ENCODE measurements around the gene STARD10.

Gene STARD10

DNA sequence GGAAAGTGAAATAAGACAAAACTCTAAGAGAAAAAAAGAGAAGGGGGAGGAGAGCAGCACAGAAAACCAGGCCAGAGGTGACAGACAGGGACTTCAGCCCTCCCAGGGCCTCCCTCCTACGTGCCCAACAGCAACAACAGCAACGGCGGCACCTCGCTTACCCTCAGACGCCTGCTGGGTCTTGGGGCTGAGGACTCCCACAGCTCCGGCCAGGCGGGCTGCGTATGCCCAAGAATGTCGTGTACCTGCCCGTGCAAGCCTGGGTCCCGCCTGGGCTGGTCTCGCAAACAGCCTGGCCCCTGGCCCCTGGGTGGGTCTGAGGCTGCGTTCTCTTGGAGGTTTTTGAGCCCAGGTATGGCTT lies 72.2 kb downstream of the STARD10 start:
- no peak for TF ChIP-seq CTCF (IDR thresholded peaks at IDR 0.05; ENCODE audit: borderline replicate concordance, insufficient read depth, low read depth, low read length)
- H3K4me3 ChIP-seq (ENCODE audit: low read depth, low read length): peak overlapping the region; percentile 66

- H3K4me3 ChIP-seq (ENCODE audit: low read depth, low read length): peak overlapping the region; percentile 66
Observed at GRCh38 chr11:72721276-72721675, 72.6 kb downstream of the STARD10 start.

GRCh38 chr11:72720784-72721183 lies 73.1 kb downstream of the STARD10 start:
- peak overlapping the region; percentile 66 for H3K4me3 ChIP-seq (ENCODE audit: low read depth, low read length)
- TF ChIP-seq CTCF (IDR thresholded peaks at IDR 0.05; ENCODE audit: borderline replicate concordance, insufficient read depth, low read depth, low read length): no peak

More at GRCh38 chr11:72721276-72721675, 72.6 kb downstream of the STARD10 start:
- TF ChIP-seq CTCF (IDR thresholded peaks at IDR 0.05; ENCODE audit: borderline replicate concordance, insufficient read depth, low read depth, low read length): no peak

DNA sequence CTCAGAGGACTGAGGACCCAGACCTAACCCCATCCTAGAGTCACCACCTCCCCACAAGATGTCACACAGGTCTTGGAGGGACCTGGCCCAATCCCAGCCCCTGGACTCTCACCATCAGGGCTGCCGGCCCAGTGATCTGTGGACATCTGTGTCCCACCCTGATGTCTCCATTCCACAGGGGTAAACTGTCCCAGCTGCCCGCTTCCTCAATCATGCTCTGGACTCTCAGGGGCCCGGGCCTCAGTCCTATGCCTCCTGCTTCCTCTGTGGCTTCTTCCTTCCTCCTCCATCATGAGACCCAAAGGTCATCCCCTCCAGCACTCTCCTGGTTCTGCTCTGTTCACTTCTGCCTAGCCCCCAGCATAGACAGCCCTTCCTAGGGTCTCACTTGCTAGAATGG lies 73.8 kb downstream of the STARD10 start:
- H3K4me3 ChIP-seq (ENCODE audit: low read depth, low read length): peak overlapping the region; percentile 21
- TF ChIP-seq CTCF (IDR thresholded peaks at IDR 0.05; ENCODE audit: borderline replicate concordance, insufficient read depth, low read depth, low read length): no peak

- no peak for TF ChIP-seq CTCF (IDR thresholded peaks at IDR 0.05; ENCODE audit: borderline replicate concordance, insufficient read depth, low read depth, low read length)
- no peak overlapping the region for H3K4me3 ChIP-seq (ENCODE audit: low read depth, low read length)
Observed at GRCh38 chr11:72719551-72719950, 74.3 kb downstream of the STARD10 start.

DNA sequence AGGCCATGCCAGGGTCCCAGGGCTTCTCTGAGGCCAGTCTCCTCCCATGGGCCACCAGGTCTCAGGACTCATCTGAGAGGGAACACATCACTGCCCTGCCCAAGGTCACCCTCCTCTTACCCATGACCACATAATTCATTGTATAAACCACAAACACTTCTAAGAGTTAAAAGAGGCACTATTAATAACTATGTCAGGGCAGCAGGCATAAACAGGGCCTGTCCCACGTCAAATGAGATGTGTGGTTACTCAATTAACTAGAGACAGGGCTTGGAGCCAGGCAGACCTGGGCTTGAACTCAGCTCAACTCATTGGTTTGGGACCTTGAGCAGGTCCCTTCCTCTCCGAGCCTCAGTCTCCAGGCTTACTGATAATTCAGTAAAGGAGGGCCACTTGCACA lies 74.7 kb downstream of the STARD10 start:
- no peak overlapping the region for H3K4me3 ChIP-seq (ENCODE audit: low read depth, low read length)
- TF ChIP-seq CTCF (IDR thresholded peaks at IDR 0.05; ENCODE audit: borderline replicate concordance, insufficient read depth, low read depth, low read length): no peak

DNA sequence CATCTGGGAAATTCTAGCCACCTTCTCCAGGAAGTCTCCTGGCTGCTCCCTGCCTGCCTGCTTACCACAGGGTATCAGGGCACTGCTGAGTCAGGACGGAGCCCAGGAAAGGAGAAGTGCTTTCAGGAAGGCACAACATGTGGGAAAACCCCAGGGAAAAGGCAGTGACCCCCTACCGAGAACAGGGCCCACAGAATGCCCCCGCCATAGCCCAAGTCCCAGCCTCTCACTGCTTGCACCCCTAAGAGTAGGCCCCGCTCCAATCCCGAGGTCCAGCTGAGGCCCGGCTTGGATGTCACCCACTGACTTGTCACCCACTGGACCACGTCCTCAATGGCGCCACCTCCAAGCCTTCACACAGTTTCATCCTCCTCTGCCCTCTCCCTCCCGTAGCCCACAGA lies 75.7 kb downstream of the STARD10 start:
- H3K4me3 ChIP-seq (ENCODE audit: low read depth, low read length): no peak overlapping the region
- TF ChIP-seq CTCF (IDR thresholded peaks at IDR 0.05; ENCODE audit: borderline replicate concordance, insufficient read depth, low read depth, low read length): no peak

All from GM12875 (cell line).